GM10266 (cell line): ENCODE measurements around the gene METTL25.

Source experiments
- DNase-seq: peaks from one replicate; pipeline ENCODE4 v3.0.0; 2012; ENCODE audit errors: extremely low spot score
- TF ChIP-seq, protein P1 (sequence below): IDR thresholded peaks from 2 replicates; pipeline ENCODE4 v1.5.1; 2012; ENCODE audit warnings: mild to moderate bottlenecking, low read depth; ENCODE audit not compliant: control insufficient read depth, insufficient read depth; ENCODE audit errors: missing control alignments

The METTL25 gene

DNA sequence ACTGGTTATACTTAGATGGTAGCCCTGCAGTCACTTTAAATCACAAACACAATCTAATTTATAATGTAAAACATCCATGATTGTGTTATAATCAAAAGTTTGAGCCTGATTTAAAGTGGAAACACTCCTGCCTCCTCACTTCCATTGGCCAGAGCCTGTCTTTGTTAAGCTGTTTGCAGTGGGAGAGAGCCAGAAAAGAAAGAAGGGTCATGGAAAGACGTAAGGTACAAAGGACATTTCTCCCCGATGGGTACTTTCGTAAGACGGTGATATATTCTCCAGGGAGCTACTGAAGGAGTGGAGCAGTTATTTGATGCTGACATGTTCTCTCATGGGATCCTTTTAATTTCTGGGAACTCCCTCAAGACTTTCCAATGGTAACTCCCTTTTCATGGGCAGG lies 164.0 kb downstream of the METTL25 start:
- DNase-seq = no peak
- TF ChIP-seq, protein P1, sequence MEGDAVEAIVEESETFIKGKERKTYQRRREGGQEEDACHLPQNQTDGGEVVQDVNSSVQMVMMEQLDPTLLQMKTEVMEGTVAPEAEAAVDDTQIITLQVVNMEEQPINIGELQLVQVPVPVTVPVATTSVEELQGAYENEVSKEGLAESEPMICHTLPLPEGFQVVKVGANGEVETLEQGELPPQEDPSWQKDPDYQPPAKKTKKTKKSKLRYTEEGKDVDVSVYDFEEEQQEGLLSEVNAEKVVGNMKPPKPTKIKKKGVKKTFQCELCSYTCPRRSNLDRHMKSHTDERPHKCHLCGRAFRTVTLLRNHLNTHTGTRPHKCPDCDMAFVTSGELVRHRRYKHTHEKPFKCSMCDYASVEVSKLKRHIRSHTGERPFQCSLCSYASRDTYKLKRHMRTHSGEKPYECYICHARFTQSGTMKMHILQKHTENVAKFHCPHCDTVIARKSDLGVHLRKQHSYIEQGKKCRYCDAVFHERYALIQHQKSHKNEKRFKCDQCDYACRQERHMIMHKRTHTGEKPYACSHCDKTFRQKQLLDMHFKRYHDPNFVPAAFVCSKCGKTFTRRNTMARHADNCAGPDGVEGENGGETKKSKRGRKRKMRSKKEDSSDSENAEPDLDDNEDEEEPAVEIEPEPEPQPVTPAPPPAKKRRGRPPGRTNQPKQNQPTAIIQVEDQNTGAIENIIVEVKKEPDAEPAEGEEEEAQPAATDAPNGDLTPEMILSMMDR = no peak

DNA sequence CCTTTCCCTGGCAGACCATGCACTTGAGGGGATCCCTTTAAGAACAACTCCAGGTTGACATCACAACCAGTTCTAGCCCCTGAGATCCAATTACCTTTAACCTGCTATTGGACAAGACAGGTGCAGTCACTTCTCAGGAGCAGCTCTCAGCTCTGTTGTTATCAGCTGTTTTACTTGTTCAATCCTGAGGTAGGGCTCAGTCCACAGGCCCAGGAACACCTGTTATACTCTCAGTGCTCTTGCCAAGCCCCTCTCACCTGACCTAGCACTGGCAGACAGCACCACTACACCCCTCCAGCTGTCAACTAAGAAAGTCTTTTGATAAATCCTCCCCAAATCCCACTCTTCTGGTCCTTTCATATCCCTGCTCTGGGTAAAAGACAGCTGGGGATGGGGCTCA lies 164.4 kb downstream of the METTL25 start:
- DNase-seq = no peak

DNA sequence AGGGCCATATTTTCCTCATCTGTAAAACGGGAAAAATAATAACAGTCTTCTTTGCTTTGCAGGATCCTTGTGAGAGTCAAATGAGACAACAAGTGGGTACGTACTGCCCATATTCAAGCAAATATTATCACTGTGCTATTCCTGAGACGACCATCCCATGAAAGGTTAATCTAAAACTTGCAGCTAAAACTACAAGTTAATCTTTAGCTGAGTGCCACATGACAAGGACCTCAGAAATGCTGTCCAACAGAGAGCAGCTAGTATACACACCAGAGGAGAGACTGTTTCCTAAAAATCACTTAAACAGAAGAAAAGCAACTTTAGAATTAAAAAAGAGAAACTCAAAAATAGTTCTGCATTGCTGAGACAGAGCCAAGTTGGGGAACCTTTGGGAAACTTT lies 165.7 kb downstream of the METTL25 start:
- TF ChIP-seq, protein P1 = no peak
- DNase-seq = no peak

More for the DNA sequence above, 164.4 kb downstream of the METTL25 start:
- TF ChIP-seq, protein P1 = no peak

DNA sequence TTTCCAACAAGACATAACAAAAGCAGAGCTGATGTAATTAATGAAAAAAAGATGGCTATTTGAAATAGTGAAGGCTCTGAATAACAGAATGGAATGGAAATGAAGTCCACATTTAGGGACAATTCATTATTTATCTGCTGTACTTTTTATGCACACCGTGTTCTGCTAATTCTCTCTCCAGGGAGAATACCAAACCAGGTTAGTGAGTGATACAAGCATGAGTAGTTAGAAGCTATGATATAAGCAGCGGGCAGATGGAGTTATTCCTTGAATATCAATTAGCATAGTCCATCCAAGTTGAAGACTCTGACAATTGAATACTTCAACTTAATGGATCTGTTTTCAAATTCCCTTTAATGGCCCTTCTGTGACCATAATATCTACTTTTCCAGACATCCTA lies 166.3 kb downstream of the METTL25 start:
- TF ChIP-seq, protein P1 = no peak
- no peak for DNase-seq

DNA sequence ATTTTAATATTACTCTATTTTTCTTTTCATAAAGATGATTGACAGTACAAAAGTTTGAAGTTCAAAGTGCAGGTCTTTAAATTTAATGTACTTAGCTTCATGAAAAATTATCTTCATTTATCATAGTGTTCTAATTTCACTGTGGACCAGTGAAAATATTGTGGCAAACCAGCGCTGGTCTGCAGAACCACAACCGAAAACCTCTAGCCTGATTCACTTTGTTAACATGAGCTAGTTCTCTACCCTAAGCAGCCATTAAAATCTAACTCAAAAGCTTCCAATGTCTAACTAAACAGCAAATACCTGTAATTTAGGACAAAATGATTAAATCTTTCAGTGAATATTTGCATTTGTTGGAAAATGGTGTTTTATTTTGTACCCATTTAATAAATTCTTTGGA lies 167.3 kb downstream of the METTL25 start:
- no peak for DNase-seq
- TF ChIP-seq, protein P1 = no peak

DNA sequence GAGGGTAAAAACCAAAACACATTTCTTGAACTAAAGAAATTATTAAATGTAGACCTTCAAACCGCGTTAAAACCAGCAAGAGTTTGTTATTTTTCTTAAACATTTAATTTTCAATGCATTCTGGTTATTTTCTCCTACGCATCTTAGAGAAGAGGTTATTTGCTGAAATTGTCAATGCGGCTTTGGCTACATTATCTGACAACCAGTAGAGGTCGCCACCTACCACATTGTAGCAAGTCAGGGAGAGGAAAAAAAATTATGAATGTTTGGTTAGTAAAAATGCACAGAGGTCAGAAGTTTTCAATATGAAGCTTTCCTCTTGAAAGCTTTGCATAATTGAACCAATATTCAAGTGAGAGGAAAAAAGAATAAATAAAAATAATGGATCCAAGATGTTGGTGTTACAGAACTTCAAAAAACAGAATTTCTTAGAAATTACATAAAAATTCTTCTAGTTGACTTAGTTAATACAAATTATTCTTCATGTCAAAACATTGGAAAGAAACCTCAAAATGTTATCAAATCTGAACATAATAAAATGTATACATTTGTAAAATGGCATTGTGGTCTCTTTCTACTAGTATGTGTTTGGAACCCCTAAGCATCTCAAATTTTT lies 168.9 kb downstream of the METTL25 start:
- DNase-seq = peak; percentile 21
- TF ChIP-seq, protein P1 = peak; percentile 81
